ENCODE results near the gene DNM3.
"Not testable (repeated sequence)": the region's sequence is repeated elsewhere in the genome, so short reads cannot be mapped to it uniquely, and the experiment has no call there.

Gene DNM3

GRCh38 chr1:172024516-172024915, 183.2 kb downstream of the DNM3 start:
- TF ChIP-seq CTCF (IDR thresholded peaks at IDR 0.05; ENCODE audit: insufficient read depth, low read depth, low read length, missing control alignments) = no peak
- DNase-seq (ENCODE audit: low read depth) = peak; percentile 33
- no peak overlapping the region for H3K4me3 ChIP-seq (ENCODE audit: low read depth, low read length)

GRCh38 chr1:172024944-172025738, 183.8 kb downstream of the DNM3 start:
- not testable (repeated sequence) for H3K4me3 ChIP-seq (ENCODE audit: low read depth, low read length)

GRCh38 chr1:172040466-172040865, 199.2 kb downstream of the DNM3 start:
- DNase-seq (ENCODE audit: low read depth) = no peak
- no peak overlapping the region for H3K4me3 ChIP-seq (ENCODE audit: low read depth, low read length)
- no peak for TF ChIP-seq CTCF (IDR thresholded peaks at IDR 0.05; ENCODE audit: insufficient read depth, low read depth, low read length, missing control alignments)

More at GRCh38 chr1:172024944-172025738, 183.8 kb downstream of the DNM3 start:
- DNase-seq (ENCODE audit: low read depth) = peak; percentile 42

GRCh38 chr1:172041102-172041501, 199.8 kb downstream of the DNM3 start:
- TF ChIP-seq CTCF (IDR thresholded peaks at IDR 0.05; ENCODE audit: insufficient read depth, low read depth, low read length, missing control alignments) = no peak
- DNase-seq (ENCODE audit: low read depth) = no peak
- no peak overlapping the region for H3K4me3 ChIP-seq (ENCODE audit: low read depth, low read length)

- no peak overlapping the region for H3K4me3 ChIP-seq (ENCODE audit: low read depth, low read length)
- no peak for DNase-seq (ENCODE audit: low read depth)
- no peak for TF ChIP-seq CTCF (IDR thresholded peaks at IDR 0.05; ENCODE audit: insufficient read depth, low read depth, low read length, missing control alignments)
Measured at GRCh38 chr1:172041742-172042141, 200.4 kb downstream of the DNM3 start.

GRCh38 chr1:172043900-172044299, 202.6 kb downstream of the DNM3 start:
- no peak for TF ChIP-seq CTCF (IDR thresholded peaks at IDR 0.05; ENCODE audit: insufficient read depth, low read depth, low read length, missing control alignments)
- no peak overlapping the region for H3K4me3 ChIP-seq (ENCODE audit: low read depth, low read length)
- DNase-seq (ENCODE audit: low read depth) = no peak

GRCh38 chr1:172051898-172052297, 210.6 kb downstream of the DNM3 start:
- H3K4me3 ChIP-seq (ENCODE audit: low read depth, low read length) = no peak overlapping the region
- no peak for DNase-seq (ENCODE audit: low read depth)
- TF ChIP-seq CTCF (IDR thresholded peaks at IDR 0.05; ENCODE audit: insufficient read depth, low read depth, low read length, missing control alignments) = no peak
